Esophagus squamous epithelium (tissue), 5 donors: ENCODE results near the gene MTCH1. TPM values are rescaled to one million over a fixed set of nuclear protein-coding genes. Genes with fewer than 3 reads are reported as not detected.
A peak's percentile ranks its signal among the peaks of the same experiment; 100 is the strongest.

ENCODE experiments used
- DNase-seq: peaks from one replicate; lab custom pipeline; 2025; lab: John Stamatoyannopoulos, UW
- H3K27ac ChIP-seq, 4 donors: fragments of 200-600 bp; sonication (generic); one replicate each; pipeline ENCODE4 v1.5.1; 2016 to 2019; ENCODE audit warnings: mild to moderate bottlenecking in 1 of 4
- H3K27me3 ChIP-seq, 4 donors: fragments of 200-600 bp; sonication (generic); 1 replicate in 3 of 4; 2 replicates in 1 of 4; pipeline versions ENCODE4 v1.5.1 to v1.6.0; 2017 to 2021; ENCODE audit warnings: antibody characterized with exemption in 1 of 4
- H3K36me3 ChIP-seq, 3 donors: fragments of 200-600 bp; sonication (generic); one replicate each; pipeline ENCODE4 v1.5.1; 2016 to 2019
- H3K4me1 ChIP-seq, 3 donors: fragments of 200-600 bp; sonication (generic); one replicate each; pipeline ENCODE4 v1.5.1; 2017 to 2019
- H3K4me3 ChIP-seq, 4 donors: fragments of 200-600 bp; sonication (generic); 1 replicate in 3 of 4; 2 replicates in 1 of 4; pipeline ENCODE4 v1.5.1; 2016 to 2019; ENCODE audit warnings: mild to moderate bottlenecking in 2 of 4, moderate library complexity in 1 of 4
- H3K9me3 ChIP-seq, 3 donors: fragments of 200-600 bp; sonication (generic); one replicate each; pipeline ENCODE4 v1.5.1; 2016 to 2019
- POLR2A ChIP-seq, 4 donors: fragments of 450-650 bp; IDR thresholded peaks; one replicate each; pipeline ENCODE4 v1.6.1; 2017; ENCODE audit warnings: antibody characterized with exemption in 4 of 4, mild to moderate bottlenecking in 4 of 4, moderate library complexity in 3 of 4
- WGBS, 2 donors: methylation state at CpG; one replicate each; pipeline ENCODE4 v1.1.5; 2018; 5-methylcytosine and 5-hydroxymethylcytosine counted together
- intact Hi-C: fragments of 100-400 bp; cut with DNase I; formaldehyde crosslinking; loops from one replicate; pipeline ENCODE4 v1.15.0; 2022
- total RNA-seq, 4 donors: library from RNA; depleted of rRNA; stranded (reverse); fragments of >200 nt; gene quantifications; one replicate each; pipeline ENCODE4 v1.1.0, GENCODE V29; 2016
- TF ChIP-seq, protein P1 (sequence below), 6 experiments: fragments of 450-650 bp in 4 of 6; fragments of 200-600 bp in 2 of 6; sonication (generic) in 2 of 6; IDR thresholded peaks; one replicate each; pipeline ENCODE4 v1.5.1; 2016 to 2019; ENCODE audit warnings: antibody characterized with exemption in 6 of 6, mild to moderate bottlenecking in 4 of 6, moderate library complexity in 4 of 6
- donor health status: DM: yes; HTN: yes; CAD: no.

Gene MTCH1
- total RNA-seq, 4 donors from 2014 or later: 101 to 153 (median 111) TPM

DNA sequence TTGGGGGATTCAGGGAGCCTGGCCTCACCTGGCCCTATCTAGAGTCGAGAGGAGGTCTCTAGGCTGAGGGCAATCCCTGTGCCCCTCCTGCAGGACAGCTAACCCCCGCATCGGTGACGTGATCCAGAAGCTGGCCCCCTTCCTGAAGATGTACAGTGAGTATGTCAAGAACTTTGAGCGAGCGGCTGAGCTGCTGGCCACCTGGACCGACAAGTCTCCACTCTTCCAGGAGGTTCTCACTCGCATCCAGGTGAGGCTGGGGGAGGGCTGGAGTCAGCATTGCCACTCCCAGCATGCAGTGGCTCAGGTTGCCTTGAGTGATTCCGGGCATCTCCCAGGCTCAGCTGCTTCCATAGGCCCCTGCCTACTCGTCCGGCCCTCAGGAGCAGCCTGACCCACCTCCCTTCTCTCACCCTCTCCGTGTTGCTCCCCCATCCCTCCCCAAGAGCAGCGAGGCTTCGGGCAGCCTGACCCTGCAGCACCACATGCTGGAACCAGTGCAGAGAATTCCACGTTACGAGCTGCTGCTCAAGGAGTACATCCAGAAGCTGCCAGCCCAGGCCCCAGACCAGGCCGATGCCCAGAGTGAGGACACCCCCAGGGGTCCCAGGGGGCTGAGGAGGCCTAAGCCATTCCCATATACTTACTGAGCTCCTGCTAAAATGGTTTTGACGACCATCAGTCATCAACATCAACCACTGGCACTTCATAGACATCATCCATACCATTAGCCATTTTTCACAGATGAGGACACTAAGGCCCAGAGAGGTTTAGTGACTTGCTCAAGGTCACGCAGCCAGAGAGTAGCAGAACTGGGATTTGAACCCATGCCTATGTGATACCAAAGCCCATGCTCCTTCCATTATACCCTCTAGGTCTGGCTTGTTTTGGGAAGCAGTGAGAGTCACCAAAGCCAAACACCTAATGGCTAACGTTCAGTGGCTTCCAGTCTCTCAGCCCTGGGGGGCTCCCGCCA, 27.8 kb upstream of the MTCH1 start:
- Histone ChIP-seq H3K27me3 (no peaks in the 10 kb centered on the region), H3K27ac (no peak overlapping the region), H3K9me3 (no peaks in the 10 kb centered on the region), H3K4me3 (no peak overlapping the region), H3K4me1 (peaks cover 0 to 14% (median 5%) of the 10 kb centered on the region in 3 donors), H3K36me3 (no peaks in the 10 kb centered on the region)
- WGBS, 2 donors: 85 to 89% methylated on average over 3 to 8 of the region's 21 CpGs
- TF ChIP-seq POLR2A (IDR thresholded peaks at IDR 0.05): no peak
- TF ChIP-seq, protein P1, sequence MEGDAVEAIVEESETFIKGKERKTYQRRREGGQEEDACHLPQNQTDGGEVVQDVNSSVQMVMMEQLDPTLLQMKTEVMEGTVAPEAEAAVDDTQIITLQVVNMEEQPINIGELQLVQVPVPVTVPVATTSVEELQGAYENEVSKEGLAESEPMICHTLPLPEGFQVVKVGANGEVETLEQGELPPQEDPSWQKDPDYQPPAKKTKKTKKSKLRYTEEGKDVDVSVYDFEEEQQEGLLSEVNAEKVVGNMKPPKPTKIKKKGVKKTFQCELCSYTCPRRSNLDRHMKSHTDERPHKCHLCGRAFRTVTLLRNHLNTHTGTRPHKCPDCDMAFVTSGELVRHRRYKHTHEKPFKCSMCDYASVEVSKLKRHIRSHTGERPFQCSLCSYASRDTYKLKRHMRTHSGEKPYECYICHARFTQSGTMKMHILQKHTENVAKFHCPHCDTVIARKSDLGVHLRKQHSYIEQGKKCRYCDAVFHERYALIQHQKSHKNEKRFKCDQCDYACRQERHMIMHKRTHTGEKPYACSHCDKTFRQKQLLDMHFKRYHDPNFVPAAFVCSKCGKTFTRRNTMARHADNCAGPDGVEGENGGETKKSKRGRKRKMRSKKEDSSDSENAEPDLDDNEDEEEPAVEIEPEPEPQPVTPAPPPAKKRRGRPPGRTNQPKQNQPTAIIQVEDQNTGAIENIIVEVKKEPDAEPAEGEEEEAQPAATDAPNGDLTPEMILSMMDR (IDR thresholded peaks at IDR 0.05): no peak
- DNase-seq: no peak
- intact Hi-C loops: loop anchor here (10.0 kb wide), 2 partner anchors 99 to 129 kb away; partner anchors contain the start of gene C6orf89

DNA sequence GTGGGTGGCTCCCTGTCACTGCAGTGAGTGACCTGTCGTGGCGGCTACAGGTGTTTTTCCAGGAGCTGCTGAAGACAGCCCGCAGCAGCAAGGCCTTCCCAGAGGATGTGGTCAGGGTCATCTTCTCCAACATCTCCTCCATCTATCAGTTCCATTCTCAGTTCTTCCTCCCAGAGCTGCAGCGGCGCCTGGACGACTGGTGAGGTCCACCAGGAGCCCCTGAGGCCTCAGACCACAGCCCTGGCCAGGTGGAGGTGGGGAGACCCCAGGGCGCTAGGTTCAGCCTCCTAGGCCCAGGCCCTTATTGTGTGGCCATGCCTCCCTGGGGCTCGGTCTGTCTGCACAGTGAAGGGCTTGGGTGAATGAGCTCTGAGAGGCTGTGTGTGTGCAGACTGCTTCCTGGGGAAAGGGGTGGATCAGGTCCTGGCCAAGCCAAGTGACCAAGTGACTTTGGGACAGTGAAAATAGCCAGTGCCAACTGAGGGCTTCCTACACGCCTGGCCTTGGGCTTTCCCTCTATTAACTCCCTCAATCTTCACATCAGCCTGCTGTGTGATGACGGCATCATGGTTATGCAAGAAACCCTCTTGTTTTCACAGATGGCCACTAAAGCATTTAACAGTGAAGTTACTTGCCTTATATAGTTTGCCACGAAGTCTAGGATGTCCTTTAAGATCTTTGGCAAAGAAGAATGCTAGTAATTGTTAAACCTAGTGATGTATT, 25.8 kb upstream of the MTCH1 start:
- intact Hi-C loops: loop anchor here (10.0 kb wide), 2 partner anchors 97 to 127 kb away; partner anchors contain the start of gene C6orf89
- H3K36me3 ChIP-seq: no peaks in the 10 kb centered on the region
- no peak overlapping the region for H3K4me3 ChIP-seq
- H3K9me3 ChIP-seq: no peaks in the 10 kb centered on the region
- DNase-seq: no peak
- 64 to 69% methylated on average over 3 to 6 of the region's 11 CpGs for WGBS, 2 donors
- no peak for TF ChIP-seq POLR2A (IDR thresholded peaks at IDR 0.05)
- TF ChIP-seq, protein P1 (IDR thresholded peaks at IDR 0.05): no peak
- no peak overlapping the region for H3K27ac ChIP-seq
- peaks cover 0 to 6% (median under 1%) of the 10 kb centered on the region in 3 donors for H3K4me1 ChIP-seq
- no peaks in the 10 kb centered on the region for H3K27me3 ChIP-seq

DNA sequence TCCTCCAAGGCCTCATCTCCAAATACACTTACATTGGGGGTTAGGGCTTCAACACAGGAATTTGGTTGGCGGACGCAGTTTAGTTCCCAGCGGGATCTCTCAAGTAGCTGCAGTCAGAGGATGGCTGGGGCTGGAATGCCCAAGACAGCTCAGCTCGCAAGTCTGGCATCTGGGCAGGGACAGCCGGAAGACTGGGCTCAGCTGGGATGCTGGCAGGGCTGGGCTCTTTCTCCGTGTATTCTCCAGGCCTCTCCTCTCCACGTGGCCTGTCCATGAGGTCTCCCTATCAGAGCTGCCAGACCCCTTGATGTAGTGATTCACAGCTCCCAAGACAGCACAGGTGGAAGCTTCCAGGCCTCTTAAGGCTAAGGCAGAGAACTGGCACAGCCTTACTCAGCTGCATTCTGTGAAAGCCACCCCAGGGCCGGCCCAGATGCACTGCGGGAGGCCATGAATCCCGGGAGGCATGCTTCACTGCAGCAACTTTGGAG, 24.5 kb upstream of the MTCH1 start:
- WGBS, 2 donors: 89% methylated on average over 3 to 8 of the region's 10 CpGs
- TF ChIP-seq POLR2A (IDR thresholded peaks at IDR 0.05): no peak
- TF ChIP-seq, protein P1 (IDR thresholded peaks at IDR 0.05): no peak
- H3K36me3 ChIP-seq: no peaks in the 10 kb centered on the region
- intact Hi-C loops: loop anchor here (10.0 kb wide), 2 partner anchors 96 to 126 kb away; partner anchors contain the start of gene C6orf89
- no peak overlapping the region for H3K27ac ChIP-seq
- H3K27me3 ChIP-seq: no peaks in the 10 kb centered on the region
- no peaks in the 10 kb centered on the region for H3K9me3 ChIP-seq
- no peak for DNase-seq
- peaks cover 0 to 20% (median 7%) of the 10 kb centered on the region in 3 donors for H3K4me1 ChIP-seq
- H3K4me3 ChIP-seq: no peak overlapping the region

DNA sequence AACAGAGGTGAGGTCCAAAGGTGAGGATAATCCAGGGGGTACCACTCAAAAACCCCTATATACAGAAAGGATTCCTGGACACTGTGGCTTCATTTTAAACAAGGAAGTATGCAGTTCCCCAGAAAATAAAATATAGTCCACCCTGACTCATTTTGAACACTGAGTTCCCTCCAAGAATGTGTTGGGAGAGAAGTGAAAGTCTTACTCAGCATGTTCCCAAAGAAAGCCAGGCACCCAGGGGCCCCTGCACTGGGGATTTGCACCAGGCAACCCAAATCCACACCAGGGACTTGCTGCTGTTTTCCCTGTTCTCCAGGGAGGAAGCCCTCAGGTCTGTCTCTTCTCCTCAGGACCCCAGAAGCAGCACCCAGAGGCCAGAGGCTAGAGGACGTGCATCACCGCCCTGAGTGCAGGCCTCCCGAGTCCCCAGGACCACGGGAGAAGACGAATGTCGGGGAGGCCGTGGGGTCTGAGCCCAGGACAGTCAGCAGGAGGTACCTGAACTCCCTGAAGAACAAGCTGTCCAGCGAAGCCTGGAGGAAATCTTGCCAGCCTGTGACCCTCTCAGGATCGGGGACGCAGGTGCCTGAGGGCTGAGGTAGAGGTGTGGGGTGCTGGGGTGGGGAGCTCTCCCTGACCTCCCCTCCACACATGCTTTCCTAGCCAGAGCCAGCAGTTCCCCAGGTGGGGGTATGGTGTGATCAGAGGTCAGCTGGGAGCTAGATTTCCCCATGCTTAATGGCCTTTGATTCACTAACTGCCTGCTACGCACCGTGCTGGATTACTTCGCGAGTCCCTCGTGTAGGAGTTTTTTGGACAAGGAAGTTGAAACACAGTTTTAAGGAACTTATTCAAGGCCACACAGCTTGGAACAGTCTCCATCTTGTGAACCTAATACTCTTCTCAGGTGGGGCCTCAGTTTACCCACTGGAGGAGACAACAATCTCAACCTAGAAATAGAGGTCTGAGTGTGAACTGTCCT, 22.8 kb upstream of the MTCH1 start:
- intact Hi-C loops: no loop called here
- WGBS, 2 donors: 82 to 89% methylated on average over 2 to 8 of the region's 15 CpGs

More for the DNA sequence above, 22.8 kb upstream of the MTCH1 start:
- peaks cover 0 to 22% (median 8%) of the 10 kb centered on the region in 3 donors for H3K4me1 ChIP-seq
- H3K36me3 ChIP-seq: no peaks in the 10 kb centered on the region
- no peaks in the 10 kb centered on the region for H3K9me3 ChIP-seq
- peak overlapping the region in 2 of 4 donors; percentile 9 to 28 for H3K27ac ChIP-seq
- DNase-seq: no peak
- H3K27me3 ChIP-seq: no peaks in the 10 kb centered on the region
- no peak for TF ChIP-seq POLR2A (IDR thresholded peaks at IDR 0.05)
- TF ChIP-seq, protein P1 (IDR thresholded peaks at IDR 0.05): no peak
- peak overlapping the region in 2 of 4 donors; percentile 11 to 60 for H3K4me3 ChIP-seq
